GM12891 (cell line): ENCODE data around the gene RAD9B. TPM values are rescaled to one million over a fixed set of nuclear protein-coding genes. Genes with fewer than 3 reads are reported as not detected.
A peak's percentile ranks its signal among the peaks of the same experiment; 100 is the strongest.
"Not testable (repeated sequence)": the region's sequence is repeated elsewhere in the genome, so short reads cannot be mapped to it uniquely, and the experiment has no call there.

ENCODE experiments used
- DNase-seq: peaks from one replicate; pipeline ENCODE4 v3.0.0; 2011; ENCODE audit warnings: low spot score; ENCODE audit not compliant: insufficient read length
- FAIRE-seq: peaks from 2 replicates; lab custom pipeline; 2011; peaks lifted over from hg19 to GRCh38; lab: Jason Lieb, UNC
- PAX5 ChIP-seq: IDR thresholded peaks from 2 replicates; pipeline ENCODE4 v1.6.1; 2011; ENCODE audit warnings: low read length, moderate library complexity, mild to moderate bottlenecking; ENCODE audit not compliant: insufficient read depth, severe bottlenecking
- POLR2A ChIP-seq: IDR thresholded peaks from 2 replicates; pipeline ENCODE4 v1.6.1; 2011; ENCODE audit warnings: low read depth, low read length, control low read depth
- POLR2AphosphoS5 ChIP-seq: IDR thresholded peaks from 2 replicates; pipeline ENCODE4 v1.6.1; 2011; ENCODE audit warnings: low read depth, low read length, control low read depth
- POU2F2 ChIP-seq: IDR thresholded peaks from 2 replicates; pipeline ENCODE4 v1.6.1; 2011; ENCODE audit warnings: low read depth, mild to moderate bottlenecking, control low read depth, low read length, moderate library complexity
- SPI1 ChIP-seq: IDR thresholded peaks from 2 replicates; pipeline ENCODE4 v1.6.1; 2011; ENCODE audit warnings: low read depth, low read length, control low read depth
- TAF1 ChIP-seq: IDR thresholded peaks from 2 replicates; pipeline ENCODE4 v1.6.1; 2011; ENCODE audit warnings: low read depth, low read length, control low read depth
- polyA plus RNA-seq: library from polyadenylated mRNA; unstranded; fragments of >200 nt; gene quantifications from one replicate; pipeline ENCODE4 v1.2.1, GENCODE V29; 2012; ENCODE audit warnings: low read depth, missing spikeins, inconsistent platforms; ENCODE audit not compliant: missing spikeins

RAD9B gene
- 0.32 TPM for polyA plus RNA-seq

DNA sequence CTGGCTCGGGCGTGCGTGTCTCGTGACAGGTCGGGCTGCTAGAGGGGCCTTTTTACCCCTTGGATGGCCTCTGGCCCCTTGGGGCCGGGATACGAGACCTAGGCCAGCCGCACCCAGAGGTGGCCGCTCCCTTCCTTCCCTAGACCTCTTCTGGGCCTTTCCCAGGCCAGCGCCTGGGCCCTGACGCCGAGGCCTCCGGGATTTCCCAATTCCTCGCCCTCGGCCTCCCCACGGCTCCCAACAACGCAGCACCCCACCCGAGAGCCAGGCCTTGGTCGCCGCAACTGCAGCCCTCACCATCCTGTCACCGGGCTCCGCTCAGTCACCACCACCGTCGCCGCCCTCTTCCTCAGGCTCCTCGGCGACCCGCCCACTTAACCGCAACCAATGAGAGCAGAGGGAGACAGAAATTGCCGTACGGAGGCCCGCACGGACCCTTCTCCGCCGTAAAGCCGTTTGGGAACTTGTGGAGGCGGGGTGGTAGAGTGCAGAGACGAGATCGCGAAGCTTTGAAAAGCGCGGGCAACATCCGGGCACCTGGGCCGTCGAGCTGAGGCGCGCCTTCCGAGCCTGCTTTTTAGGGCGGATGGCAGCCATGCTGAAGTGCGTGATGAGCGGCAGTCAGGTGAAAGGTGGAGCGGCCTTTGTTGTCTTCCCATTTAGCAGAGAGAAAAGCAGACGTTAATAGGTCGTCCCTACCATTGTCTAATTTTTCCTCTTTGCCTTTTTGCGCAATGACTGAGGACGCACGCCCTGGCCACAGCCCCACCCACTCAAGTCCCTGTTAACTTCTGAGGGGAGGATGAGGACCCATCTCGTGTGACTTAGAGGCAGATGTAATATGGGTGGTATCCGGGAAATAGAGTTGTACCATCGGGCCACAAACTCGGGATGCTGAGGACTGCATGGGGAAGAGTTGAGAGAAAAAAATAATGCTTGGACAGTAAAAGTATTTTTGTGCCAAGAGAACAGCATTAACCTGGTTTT is at the start of gene RAD9B, which contains the start of gene VPS29:
TSS of gene RAD9B (plus strand) at position 580 of the 987 bp plus-strand sequence. CDS start at position 587, 7 bp downstream.
TSS of gene VPS29 (minus strand) at position 360 of the 987 bp plus-strand sequence. CDS start at position 300, 60 bp downstream.
- DNase-seq = peak; percentile 81
- TF ChIP-seq TAF1 (peak; percentile 89), POU2F2 (peak; percentile 78; the same call in 1 of the 2 replicates), PAX5 (no peak), POLR2A (peak; percentile 96), POLR2AphosphoS5 (peak; percentile 95), SPI1 (0 out of 2 replicates have a peak, but pooled peaks have one; percentile 8)
- peak; percentile 96 for FAIRE-seq

DNA sequence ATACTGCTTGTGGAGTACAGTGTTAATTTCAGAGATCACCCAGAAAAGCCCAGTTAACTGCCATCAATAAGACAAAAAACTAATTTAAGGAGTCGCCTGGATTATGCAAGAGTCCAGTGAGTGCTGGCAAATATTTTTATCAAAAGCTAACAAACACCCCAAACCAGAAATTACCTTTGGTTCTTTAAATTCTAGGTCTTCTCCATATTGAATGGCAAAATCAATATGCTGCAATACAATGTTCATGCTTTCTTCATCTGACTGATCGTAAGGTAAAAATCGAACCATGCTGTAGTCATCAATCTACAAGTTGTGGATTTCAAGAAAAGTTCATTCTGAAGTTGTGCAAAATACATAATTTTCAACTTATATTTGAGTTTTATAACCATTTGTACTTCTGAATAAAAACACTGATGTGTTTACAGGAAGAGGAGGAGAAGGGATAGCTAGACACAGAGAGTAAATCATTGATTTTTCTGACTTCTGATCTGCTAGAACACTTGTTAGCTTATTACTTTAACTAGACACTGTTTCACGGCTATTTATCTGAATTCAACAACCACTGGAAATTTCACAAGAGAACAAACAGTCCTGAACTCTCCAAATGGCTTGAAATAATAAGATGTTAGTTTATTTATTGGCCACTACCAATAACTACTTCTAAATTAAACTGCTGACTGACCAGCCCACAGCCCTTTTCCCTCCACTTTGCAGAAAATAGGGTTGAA is 48.4 kb upstream of the RAD9B start:
- no peak for DNase-seq
- no peak for FAIRE-seq
- no peak for TF ChIP-seq SPI1
- TF ChIP-seq TAF1 = no peak
- TF ChIP-seq POU2F2 = no peak
- TF ChIP-seq PAX5 = no peak
- TF ChIP-seq POLR2AphosphoS5 = no peak
- no peak for TF ChIP-seq POLR2A

DNA sequence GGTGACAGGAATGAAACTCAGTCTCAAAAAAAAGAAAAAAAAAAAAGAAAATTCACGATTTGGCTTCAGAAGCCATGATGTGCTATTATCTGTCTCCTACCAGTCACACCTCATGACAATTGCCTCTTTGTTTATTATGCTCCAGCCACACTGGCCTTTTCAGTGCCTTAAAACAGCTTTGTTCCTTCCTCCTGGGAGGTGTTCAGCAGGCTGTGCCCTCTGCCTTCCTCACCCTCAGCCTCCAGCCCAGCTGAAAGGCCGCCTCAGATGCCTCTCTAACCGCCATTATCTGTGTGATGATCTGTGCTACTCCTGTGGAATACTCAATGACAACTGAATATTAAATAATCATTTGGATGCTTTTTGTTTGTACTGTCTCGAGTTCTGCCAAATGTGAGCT is 43.4 kb upstream of the RAD9B start:
- no peak for FAIRE-seq
- TF ChIP-seq POLR2AphosphoS5 (no peak), POLR2A (no peak), POU2F2 (no peak), PAX5 (no peak), SPI1 (no peak), TAF1 (no peak)
- DNase-seq = no peak

DNA sequence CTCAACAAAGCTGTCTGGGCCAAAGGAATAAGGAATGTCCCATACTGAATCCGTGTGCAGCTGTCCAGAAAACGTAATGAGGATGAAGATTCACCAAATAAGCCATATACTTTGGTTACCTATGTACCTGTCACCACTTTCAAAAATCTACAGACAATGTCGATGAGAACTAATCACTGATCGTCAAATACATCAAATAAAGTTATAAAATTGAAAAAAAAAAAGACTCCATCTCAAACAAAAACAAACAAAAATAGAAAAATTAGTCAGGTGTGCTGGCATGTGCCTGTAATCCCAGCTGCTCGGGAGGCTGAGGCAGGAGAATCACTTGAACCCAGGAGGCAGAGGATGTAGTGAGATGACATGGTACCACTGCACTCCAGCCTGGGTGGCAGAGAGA is 40.9 kb upstream of the RAD9B start:
- DNase-seq, FAIRE-seq: not testable (repeated sequence)

DNA sequence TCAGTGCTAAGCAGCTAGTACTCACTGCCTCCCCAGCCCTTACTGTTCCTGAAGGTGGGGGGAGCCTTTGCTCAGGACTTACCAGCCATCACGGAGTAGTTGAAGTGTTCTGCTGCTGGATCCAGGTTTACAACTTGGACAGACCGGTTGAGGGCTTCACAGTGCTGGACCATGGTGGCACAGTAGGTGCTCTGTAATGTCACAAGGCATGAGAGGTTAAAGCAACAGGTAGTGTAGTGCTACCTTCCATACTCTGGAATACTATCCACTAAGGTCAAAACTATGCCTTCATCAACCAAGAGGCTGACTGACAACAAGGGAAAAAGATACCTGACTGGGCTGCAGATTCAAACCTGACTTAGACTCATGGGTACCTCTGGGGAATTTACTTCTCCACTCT is 37.1 kb upstream of the RAD9B start:
- TF ChIP-seq PAX5 = no peak
- TF ChIP-seq TAF1 = no peak
- no peak for TF ChIP-seq POLR2A
- TF ChIP-seq POU2F2 = no peak
- TF ChIP-seq POLR2AphosphoS5 = no peak
- TF ChIP-seq SPI1 = no peak
- DNase-seq (no peak), FAIRE-seq (no peak)

DNA sequence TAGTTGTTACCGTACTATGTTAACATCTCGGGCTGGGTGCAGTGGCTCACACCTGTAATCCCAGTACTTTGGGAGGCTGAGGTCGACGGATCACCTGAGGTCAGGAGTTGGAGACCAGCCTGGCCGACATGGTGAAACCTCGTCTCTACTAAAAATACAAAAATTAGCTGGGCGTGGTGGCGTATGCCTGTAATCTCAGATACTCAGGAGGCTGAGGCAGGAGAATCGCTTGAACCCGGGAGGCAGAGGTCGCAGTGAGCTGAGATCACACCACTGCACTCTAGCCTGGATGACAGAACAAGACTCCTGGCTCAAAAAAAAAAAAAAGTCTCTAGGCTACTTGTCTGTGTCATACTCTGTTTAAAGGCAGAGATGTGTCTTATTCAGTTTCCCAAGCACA is 36.4 kb upstream of the RAD9B start:
- not testable (repeated sequence) for DNase-seq

DNA sequence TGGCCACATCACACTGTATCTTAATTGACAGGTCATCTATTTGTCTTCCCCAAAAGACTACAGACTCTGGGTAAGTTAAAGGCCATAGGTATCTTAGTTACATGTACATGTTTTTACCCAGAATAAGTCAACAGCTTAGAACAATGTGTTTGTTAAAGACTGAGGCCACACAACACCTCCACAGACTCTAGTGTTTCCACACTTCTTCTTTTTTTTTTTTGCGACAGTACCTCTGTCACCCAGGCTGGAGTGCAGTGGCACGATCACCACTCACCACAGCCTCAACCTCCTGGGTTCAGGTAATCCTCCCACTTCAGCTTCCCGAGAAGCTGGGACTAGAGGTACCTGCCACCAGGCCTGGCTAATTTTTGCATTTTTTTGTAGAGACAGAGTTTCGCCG is 35.3 kb upstream of the RAD9B start:
- DNase-seq (no peak), FAIRE-seq (no peak)
- TF ChIP-seq POU2F2 = no peak
- TF ChIP-seq SPI1 = no peak
- no peak for TF ChIP-seq POLR2A

More for the DNA sequence above, 36.4 kb upstream of the RAD9B start:
- FAIRE-seq = not testable (repeated sequence)

DNA sequence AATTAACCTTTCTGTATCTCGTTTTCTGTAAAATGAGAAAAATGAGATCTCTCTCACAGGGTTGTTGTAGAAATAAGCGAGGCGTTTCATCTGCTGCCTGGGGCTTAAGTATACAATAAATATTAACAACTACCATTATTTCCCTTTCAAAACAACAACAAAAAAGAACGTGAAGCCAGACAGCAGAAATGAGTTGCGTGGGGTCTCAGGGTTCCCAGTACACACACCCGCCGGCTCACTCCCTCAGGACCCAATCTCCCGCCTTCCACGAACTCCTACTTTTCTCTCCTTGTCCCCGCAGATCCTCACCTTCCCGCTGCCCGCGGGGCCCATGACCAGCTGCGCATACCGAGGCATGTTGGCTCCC is 34.3 kb upstream of the RAD9B start:
- no peak for TF ChIP-seq POLR2AphosphoS5
- TF ChIP-seq POLR2A = no peak; the same call in none of the 2 replicates
- TF ChIP-seq PAX5 = no peak
- no peak for TF ChIP-seq POU2F2
- TF ChIP-seq SPI1 = no peak
- TF ChIP-seq TAF1 = no peak
- DNase-seq (no peak), FAIRE-seq (no peak)

DNA sequence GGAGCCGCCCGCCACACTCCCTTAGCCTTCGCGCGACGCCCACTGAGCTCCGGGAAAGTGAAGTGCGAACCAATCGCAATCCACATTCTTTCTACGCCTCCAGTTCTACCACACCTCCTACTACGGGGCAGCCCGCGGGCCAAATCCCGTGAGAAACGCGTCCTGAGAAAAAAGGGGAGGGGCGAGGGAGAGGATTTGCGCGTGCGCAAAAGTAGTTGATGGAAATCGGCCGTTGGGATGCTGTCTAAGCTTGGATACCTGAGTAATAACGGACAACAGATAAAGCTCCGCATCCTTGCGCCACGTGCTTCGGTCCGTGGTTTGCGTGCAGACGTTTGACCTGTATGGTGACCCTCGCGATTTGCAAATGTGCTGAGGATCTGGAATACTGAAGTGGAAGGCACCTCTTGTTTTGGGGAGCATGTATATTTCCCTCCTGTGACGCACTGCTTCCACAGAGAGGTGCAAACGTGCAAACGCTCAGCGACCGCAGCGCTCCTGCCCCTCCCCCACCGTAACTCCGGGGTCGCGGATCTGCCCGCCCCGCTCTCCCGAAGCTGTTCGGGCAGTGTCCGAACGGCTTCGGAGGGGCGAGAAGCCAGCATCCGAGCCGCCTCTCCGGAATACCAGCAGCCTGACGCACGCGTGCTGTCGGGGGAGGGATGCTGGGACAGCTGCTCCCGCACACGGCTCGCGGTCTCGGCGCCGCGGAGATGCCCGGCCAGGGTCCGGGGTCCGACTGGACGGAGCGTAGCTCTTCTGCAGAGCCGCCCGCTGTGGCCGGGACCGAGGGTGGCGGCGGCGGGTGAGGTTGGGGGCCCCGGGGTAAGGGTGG is 33.7 kb upstream of the RAD9B start, which contains the start of the genes FAM216A and GPN3:
TSS of gene FAM216A (plus strand) at position 632 of the 835 bp plus-strand sequence. CDS start at position 663, 31 bp downstream.
TSS of gene GPN3 (minus strand) at position 44 of the 835 bp plus-strand sequence. CDS start 54 bp downstream, outside the sequence.
- peak; percentile 99 for FAIRE-seq
- TF ChIP-seq POLR2AphosphoS5 = peak; percentile 83
- TF ChIP-seq POU2F2 = peak; percentile 30; the same call in 1 of the 2 replicates
- peak; percentile 87; the same call in 1 of the 2 replicates for TF ChIP-seq POLR2A
- TF ChIP-seq SPI1 = no peak
- no peak for TF ChIP-seq PAX5
- peak; percentile 61 for TF ChIP-seq TAF1
- DNase-seq = peak; percentile 77
